Stimulated activated CD8-positive, alpha-beta memory T cell treated with anti-CD3 and anti-CD28 coated beads, Interleukin-2, amount 100 ng/mL, for 48 hours (primary cell): Measurements from ENCODE around the gene CCSER2.

Experiments
- DNase-seq, 2 donors: peaks; one replicate each; pipeline ENCODE4 v3.0.0-alpha.2; 2020; ENCODE audit warnings: low read depth in 2 of 2

CCSER2 gene

DNA sequence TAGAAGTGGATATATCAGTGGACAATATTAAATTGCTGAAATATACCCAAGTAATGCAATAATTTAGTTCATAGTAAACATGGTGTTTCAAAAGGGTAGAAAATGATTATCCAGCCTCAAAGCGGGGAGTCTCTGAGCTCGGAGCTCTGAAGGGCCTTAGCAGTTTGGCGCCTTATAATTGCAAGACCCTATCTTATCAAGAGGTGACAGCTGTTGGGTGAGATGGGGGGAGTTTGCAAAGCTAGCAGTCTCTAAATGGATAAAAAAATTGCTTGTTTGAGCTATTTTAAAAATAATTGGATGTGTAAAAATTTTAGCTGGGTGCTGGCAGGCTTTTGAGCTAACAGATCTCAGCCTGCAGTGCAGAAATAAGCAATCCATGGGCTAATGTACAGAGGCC, 219.2 kb downstream of the CCSER2 start:
- no peak for DNase-seq

DNA sequence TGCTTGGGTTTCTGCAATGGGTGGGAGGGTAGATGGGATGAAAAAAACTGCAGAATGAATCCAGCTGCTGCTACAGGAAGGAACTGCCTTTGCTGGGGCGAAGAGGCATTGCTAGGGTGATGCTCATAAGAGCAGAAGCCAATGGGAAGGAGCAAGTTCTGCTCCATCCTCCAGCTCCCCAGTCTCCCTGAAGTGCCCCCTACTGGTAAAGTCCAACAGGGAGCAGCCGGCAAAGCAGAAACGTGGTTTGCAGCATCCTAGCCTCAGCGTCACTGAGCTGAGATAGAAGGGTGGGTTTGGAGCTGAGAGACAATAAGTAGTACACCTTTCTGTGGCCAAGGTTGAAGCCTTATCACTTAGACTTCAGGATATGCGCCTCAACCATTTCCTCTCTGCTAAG, 220.5 kb downstream of the CCSER2 start:
- no peak for DNase-seq

DNA sequence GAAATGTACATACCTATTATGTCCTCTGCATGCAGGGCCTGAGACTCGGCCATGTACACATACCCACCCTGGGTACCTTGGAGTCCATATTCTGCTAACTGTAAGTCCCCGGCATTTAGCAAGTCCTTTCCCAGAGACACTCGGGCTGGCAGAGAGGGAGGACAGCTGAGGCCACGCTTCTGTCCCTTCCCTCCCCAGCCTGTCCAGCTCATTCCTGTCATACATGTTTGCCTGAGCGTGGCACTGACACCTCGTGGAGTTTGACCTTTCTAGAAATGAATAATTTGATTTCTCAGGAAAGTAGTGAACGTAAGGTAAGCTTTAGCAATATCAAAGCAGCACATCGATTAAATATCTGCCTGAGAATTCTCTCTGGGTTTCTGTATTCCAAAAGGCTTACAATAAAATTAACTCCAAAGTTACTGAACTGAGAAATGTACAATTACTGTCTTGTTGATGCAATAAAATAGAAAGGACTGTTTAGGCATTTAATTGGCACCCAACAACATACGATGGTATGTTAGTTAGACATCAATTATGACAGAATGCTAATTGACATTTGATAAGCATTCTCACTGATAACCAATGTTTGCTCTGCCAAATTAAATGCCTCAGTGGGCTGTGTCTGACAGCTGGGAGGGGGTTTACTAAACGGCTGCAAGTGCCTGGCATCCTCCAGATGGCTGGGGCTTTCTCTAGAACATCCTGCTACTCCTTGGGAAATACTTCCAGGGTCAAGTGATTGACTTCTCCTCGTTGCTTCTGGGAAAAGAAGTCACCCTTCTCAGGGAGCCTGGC, 221.2 kb downstream of the CCSER2 start:
- no peak for DNase-seq

DNA sequence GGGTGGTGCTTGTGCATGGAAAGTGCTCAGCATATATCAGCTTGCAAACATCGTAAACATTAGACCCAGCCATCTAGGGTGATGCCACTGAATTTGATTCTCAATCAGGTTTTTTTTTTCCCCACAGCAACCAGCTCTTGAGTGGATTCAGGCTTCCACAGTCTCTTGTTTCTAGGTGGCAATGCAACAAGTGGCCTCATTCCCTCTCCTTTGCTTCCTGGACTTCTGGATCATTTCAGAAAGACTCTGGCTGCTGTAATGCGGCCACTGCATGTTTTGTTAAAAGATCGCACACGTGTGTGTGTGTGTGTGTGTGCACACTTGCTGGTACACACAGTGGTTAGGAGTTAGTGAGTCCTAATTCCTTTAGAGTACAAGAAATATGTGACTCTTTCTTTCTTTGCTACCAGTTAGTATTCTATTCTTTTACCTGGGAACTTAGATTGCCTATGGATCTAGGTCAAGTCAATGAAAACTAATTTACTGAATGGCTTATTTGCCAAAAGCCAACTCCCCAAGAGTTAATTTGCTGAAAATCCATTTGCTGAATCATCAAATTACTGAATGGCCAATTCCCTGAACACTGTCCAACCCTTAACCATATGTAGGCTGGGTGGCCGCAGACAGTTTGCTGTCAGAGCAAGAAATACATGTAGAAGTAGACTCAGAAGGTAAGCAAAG, 222.5 kb downstream of the CCSER2 start:
- DNase-seq = no peak

DNA sequence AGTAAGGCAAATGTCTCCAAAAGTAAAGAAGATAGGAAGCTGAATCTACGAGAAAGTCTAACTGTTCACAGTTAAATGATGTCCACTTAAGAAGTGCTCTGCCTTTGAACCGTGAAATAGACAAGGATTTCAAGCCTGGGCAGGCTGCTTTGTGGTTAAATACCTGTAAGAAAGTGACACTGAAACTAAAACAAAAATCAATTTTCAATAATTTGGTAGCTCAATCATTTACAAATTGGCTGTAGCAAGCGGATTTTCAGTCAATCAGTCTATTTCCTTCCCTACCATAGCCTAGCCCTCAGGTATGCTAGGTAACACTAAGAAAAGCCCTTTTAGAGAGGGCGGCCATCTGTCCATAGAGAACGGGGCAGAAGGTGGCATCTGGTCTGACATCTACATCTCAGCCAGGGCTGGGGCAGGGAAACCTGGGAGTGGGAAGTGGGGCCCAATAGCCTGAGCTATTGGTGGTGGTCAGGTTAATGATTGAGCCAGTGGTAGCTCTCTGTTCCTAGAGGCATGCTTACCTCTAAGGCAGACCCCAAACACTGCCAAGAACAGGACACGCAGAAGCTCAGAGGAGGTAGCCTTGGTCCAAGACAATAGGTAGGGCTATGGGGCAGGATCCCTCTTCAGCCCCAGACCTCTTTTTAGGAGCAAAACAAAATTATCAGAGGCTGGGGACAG, 223.2 kb downstream of the CCSER2 start:
- DNase-seq = no peak

DNA sequence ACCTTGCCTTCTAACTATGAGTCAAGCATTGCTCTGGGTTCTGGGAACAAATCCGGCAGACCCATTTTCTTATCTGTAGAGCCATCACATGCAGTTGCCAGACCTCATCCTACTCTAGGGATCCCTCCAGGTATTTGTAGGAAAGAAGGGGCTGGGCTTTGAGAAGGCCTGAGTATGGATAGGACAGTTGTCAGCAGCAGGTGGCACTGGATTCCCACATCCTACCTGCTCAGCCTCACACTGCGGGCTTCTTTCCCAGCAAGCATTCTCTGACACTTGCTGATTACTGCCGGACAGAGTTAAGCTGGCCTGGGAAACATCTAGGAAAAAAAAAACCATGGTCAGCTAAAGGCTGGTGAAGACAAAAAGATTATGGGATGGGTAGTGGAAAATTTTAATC, 224.1 kb downstream of the CCSER2 start:
- no peak for DNase-seq

DNA sequence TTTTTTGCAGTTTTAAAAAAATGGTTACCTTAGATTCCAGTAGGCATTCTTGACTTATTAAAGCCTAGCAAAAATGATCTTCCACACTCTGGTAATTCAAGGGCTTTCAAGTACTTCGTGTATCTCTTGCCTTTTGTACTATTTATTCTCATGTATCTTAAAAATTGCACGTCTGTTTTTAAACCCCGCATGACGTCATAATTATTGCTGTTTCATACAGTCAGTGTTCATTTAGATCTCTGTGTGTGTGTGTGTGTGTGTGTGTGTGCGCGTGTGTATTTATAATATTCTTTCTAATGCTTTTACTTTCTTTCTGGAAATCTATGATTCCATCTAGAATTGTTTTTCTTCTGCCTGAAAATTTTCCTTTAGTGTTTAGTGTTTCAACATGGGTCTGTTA, 234.2 kb downstream of the CCSER2 start:
- DNase-seq = no peak

DNA sequence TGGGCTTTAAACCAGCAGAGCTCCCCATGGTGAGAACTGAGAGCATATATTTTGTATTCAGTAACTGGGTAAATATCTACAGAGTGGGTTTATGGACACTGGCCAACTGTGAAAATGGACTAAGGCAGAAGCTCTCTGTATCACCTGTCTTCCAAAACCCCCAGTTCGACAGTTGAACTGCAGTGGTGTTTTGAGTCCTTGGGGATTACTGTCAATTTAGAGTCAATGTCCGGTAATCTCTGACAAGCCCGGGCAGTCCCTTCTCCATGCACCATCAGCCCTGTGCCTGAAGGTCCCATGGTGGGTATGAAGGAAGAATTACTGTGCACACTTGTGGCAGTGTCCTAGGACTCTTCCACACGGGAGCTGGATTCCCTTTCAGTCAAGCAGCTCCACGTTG, 235.0 kb downstream of the CCSER2 start:
- DNase-seq = no peak

DNA sequence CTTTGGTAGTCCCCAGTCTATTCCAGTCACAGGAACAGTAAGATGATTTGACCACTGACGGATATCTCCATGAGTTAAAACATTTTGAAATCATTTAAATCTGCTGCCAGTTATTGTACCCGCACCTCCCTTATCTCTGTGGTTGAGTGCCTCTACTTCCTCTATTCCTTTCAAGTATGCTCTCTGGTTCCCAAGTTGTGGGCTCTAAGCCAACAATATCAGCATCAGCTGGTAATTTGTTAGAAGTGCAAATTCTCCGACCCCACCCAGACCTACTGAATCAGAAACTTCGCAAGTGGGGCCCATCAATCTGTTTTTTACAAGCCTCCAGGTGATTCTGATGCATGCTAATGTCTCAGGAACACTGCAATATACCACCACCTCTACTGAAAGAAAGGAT, 235.5 kb downstream of the CCSER2 start:
- no peak for DNase-seq

DNA sequence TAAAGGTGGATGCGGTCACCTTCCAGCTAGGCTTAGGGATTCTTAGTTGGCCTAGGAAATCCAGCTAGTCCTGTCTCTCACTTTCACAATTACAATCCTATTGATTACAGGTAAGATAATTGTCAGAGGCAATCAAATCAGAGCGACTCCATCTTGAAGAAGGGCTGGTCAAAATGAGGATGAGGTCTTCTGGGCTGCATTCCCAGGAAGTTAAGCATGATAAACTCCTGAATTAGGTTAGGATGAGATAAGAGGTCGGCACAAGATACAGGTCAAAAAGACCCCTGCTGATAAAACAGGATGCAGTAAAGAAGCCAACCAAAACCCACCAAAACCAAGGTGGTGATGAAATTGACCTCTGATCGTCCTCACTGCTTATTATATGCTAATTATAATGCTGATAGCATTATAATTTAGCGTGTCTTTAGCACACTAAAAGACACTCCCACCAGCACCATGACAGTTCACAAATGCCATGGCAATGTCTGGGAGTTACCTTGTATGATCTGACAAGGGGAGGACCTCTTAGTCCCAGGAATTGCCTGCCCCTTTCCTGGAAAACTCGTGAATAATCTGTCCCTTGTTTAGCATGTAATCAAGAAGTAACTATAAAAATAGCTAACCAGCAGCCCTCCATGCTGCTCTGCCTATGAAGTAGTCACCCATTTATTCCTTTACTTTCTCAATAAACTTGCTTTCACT, 237.6 kb downstream of the CCSER2 start:
- DNase-seq = no peak

DNA sequence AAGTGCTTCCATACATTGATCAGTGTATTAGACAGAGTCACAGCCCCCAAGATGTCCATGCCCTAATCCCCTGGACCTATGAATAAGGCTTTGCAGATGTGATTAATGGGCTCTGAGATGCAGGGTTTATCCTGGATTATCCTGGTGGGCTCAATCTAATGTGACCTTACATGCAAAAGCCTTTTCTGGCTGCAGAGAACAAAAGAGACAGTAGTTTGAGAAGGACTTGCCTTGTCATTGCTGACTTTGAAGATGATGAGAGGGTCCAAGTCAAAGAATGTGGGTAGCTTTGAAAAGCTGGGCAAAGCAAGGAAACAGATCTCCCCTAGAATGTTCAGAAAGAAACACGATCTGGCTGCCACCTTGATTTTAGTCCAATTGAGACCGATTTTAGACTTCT, 238.7 kb downstream of the CCSER2 start:
- no peak for DNase-seq
